22Rv1 (cell line): ENCODE data around the gene ZBTB7C.

ENCODE experiments used
- H3K27ac ChIP-seq: fragments of 450-650 bp; 2 replicates; pipeline ENCODE4 v1.5.1; 2017
- ZFX ChIP-seq: fragments of 450-650 bp; IDR thresholded peaks from 2 replicates; pipeline ENCODE4 v1.6.1; 2017; ENCODE audit warnings: antibody characterized with exemption, borderline replicate concordance
- TF ChIP-seq, protein P1 (sequence below): fragments of 450-650 bp; IDR thresholded peaks from 2 replicates; pipeline ENCODE4 v1.5.1; 2017; ENCODE audit warnings: mild to moderate bottlenecking

Gene ZBTB7C

DNA sequence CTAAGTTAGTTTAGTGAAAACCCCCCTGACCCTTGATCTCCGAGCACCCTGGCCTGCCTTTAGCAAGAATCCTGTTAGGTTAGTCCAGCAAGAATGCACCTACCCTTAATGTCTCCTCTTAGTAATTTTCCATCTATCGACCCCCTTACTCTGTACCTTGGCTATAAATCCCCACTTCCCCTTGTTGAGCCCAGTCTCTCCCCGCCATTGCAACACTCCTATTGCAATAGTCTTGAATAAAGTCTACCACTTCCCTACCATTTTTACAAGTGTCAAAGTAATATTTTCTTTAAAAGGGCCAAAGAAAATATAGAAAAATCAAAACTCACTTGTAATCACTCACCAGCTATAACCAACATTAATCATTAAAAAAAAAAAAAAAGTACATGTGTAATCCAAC lies 4.2 kb upstream of the ZBTB7C start:
- TF ChIP-seq, protein P1, sequence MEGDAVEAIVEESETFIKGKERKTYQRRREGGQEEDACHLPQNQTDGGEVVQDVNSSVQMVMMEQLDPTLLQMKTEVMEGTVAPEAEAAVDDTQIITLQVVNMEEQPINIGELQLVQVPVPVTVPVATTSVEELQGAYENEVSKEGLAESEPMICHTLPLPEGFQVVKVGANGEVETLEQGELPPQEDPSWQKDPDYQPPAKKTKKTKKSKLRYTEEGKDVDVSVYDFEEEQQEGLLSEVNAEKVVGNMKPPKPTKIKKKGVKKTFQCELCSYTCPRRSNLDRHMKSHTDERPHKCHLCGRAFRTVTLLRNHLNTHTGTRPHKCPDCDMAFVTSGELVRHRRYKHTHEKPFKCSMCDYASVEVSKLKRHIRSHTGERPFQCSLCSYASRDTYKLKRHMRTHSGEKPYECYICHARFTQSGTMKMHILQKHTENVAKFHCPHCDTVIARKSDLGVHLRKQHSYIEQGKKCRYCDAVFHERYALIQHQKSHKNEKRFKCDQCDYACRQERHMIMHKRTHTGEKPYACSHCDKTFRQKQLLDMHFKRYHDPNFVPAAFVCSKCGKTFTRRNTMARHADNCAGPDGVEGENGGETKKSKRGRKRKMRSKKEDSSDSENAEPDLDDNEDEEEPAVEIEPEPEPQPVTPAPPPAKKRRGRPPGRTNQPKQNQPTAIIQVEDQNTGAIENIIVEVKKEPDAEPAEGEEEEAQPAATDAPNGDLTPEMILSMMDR: no peak
- TF ChIP-seq ZFX: no peak
- no peak overlapping the region for H3K27ac ChIP-seq

DNA sequence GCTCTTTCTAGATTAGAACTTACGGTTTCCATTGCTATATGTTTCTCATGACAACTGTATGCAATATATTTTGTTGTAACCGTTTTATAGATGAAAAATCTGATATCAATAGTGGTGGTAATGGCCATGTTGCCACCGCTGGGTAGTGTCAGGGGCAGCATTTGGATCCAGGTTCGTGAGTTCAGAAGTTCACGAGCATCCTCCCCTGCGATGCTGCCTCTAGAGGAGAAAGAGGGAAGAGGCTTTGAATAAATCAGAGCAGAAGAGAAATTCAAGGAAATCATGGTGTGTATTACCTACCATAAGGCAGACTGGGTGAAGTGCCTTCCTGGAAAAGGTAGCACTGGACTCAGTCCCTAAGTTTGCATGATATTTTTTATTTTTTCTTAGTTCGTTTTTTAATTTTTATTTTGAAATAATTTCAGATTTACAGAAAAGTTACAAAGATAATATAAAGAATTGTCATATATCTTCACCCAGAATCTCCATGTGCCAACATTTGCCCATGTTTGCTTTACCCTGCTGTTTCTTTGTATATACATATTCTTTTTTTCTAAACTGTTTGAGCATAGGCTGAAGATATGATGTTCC lies 3.3 kb upstream of the ZBTB7C start:
- no peak overlapping the region for H3K27ac ChIP-seq
- TF ChIP-seq ZFX: no peak
- TF ChIP-seq, protein P1: peak; percentile 92

DNA sequence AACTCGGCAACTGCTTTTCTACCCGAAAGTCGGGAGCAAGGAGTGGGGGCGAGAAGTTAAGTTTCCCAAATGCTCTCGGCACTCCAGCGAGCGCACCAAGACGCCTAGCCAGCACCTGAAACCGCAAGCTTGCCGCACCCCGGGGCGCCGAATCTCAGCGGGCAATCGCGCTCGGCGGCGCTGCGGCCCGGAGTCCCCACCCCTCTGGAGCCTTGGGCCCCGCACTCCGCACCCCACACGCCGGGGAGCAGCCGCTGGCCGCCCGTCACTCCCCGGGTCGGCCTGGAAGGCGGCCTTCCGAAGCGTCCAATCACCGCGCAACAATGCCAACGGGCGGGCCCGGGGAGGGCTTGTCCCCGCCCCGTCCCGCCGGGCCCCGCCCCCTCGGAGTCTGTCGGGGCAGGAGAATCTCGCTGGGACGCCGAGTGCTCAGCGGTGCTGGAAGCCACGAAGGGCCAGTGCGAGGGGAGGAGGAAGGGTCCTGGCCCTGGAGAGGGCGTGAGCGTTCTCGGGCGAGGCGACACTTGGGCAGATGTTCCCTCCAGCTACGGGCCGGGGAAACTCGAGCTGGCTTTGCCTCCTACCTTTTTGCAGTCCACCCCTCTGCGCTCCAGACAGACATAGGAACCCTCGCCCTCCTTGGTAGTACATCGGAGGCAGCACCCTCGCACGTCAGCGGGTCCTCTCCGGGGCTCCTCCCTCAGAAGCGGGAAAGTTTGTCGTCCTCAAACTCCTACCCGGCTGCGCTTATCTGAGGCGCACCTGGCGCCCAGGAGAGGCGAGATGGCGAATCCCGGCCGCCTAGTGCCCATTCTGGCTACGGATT lies 1.1 kb upstream of the ZBTB7C start:
- TF ChIP-seq ZFX: no peak
- TF ChIP-seq, protein P1: 0 out of 2 replicates have a peak, but pooled peaks have one; percentile 13
- no peak overlapping the region for H3K27ac ChIP-seq

DNA sequence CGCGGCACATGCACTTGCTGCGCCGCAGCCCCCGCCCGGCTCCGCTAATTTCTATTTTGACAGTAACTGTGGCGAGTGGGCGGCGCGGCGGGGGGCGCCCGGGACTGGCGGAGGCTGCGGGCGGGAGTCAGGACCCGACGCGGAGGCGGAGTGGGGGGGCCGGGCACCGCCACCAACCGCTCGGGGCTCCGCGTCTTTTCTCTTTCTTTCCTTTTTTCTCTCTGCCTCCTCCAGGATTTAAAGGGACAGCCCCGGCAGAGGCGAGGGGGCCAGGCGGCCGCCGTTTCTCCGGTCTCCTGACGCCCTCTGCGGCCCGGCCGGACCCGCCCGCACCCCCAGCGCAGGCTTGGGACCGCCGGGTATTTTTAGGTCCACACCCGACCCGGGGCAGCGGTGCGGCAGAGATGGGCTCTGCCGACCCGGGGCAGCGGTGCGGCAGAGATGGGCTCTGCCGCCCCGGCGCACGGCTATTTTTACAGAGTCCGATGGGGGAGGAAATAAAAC lies 460 bp upstream of the ZBTB7C start:
- TF ChIP-seq, protein P1: no peak
- TF ChIP-seq ZFX: no peak
- no peak overlapping the region for H3K27ac ChIP-seq

DNA sequence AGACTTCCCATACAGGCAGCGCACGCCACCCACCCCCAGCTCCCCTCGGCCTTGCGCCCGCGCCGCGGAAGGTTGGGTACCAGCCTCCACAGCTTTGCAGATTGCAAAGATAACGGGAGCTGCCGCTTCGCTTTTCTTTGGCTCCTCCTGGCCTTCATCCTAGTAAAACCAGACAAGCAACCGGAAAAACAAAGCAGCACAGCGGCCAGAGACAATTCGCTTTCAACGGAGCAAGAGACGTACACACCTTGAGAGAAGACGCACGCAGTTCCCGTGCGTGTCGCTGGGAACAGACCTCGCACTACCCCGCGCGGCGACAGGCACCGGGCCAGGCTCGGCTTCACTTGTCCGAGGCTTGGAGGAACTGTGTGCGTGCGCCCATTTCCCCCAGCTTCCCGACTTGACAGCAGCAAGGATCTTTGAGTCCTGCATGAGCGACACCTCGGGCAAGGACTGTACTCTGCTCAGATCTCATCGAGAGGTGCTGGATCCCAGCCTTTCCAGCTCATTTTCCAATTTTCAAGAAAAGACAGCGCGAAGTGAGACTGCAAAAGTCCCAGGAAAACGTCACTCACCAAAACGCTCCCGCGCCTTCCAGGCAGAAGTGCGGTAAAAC lies 964 bp downstream of the ZBTB7C start:
- H3K27ac ChIP-seq: no peak overlapping the region
- TF ChIP-seq, protein P1: no peak
- TF ChIP-seq ZFX: no peak

DNA sequence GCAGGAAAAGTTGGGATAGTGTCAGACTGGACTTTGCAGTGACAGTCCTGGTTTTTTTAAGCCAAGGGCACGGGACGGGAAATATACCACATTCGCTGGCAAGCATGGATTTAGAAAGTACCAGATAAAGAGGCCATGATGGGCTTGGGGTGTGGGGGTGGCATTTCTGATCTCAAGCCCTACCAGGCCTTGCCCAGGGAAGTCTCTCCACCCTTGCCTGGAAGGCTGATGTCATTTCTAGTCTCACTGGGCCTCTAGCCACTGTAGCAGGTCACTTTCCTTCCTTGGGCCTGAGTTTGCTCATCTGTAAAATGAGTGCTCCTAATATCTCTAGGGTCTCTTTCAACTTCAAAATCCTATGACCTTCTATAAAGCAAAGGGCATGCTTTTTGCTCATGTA lies 1.8 kb downstream of the ZBTB7C start:
- TF ChIP-seq ZFX: no peak
- TF ChIP-seq, protein P1: no peak
- no peak overlapping the region for H3K27ac ChIP-seq
